Renal cortical epithelial cell (primary cell): ENCODE measurements around the gene NEMF. TPM values are rescaled to one million over a fixed set of nuclear protein-coding genes. Genes with fewer than 3 reads are reported as not detected.
"Not testable (repeated sequence)": the region's sequence is repeated elsewhere in the genome, so short reads cannot be mapped to it uniquely, and the experiment has no call there.

Experiments used
- DNase-seq: peaks from one replicate; pipeline ENCODE4 v3.0.0-alpha.2; 2011; ENCODE audit warnings: low read depth
- total RNA-seq: library from RNA; depleted of rRNA; stranded (reverse); fragments of >200 nt; gene quantifications from 2 replicates; pipeline ENCODE4 v1.2.3, GENCODE V29; 2014

The NEMF gene
- total RNA-seq = 27.8 and 117 TPM in 2 replicates

- DNase-seq = peak; percentile 80
Observed at GRCh38 chr14:49852301-49853157, at the start of gene NEMF. Gene NEMF (minus strand): TSS chr14:49852788. CDS start chr14:49852753, 35 bp downstream.

- DNase-seq = no peak
Observed at GRCh38 chr14:49900973-49901372, 48.4 kb upstream of the NEMF start.

- DNase-seq = no peak
Observed at GRCh38 chr14:49898485-49898884, 45.9 kb upstream of the NEMF start.

GRCh38 chr14:49897965-49898364 lies 45.4 kb upstream of the NEMF start:
- no peak for DNase-seq

GRCh38 chr14:49897414-49897813 lies 44.8 kb upstream of the NEMF start:
- DNase-seq = no peak

GRCh38 chr14:49896966-49897365 lies 44.4 kb upstream of the NEMF start:
- DNase-seq = no peak

- DNase-seq = not testable (repeated sequence)
Observed at GRCh38 chr14:49896272-49896671, 43.7 kb upstream of the NEMF start.

GRCh38 chr14:49895480-49895879 lies 42.9 kb upstream of the NEMF start:
- no peak for DNase-seq

GRCh38 chr14:49894214-49895107 lies 41.9 kb upstream of the NEMF start:
- not testable (repeated sequence) for DNase-seq

- no peak for DNase-seq
Observed at GRCh38 chr14:49893309-49894213, 41.0 kb upstream of the NEMF start.

GRCh38 chr14:49892636-49893308 lies 40.2 kb upstream of the NEMF start, which contains the start of gene ARF6:
Gene ARF6 (plus strand): TSS chr14:49893082. CDS start chr14:49893737, 655 bp downstream.
- DNase-seq = peak; percentile 85

GRCh38 chr14:49892301-49892635 lies 39.7 kb upstream of the NEMF start:
- DNase-seq = peak; percentile 80

- no peak for DNase-seq
Observed at GRCh38 chr14:49888293-49888692, 35.7 kb upstream of the NEMF start.

GRCh38 chr14:49886523-49886922 lies 33.9 kb upstream of the NEMF start:
- DNase-seq = no peak

GRCh38 chr14:49882826-49883694 lies 30.5 kb upstream of the NEMF start:
- no peak for DNase-seq

GRCh38 chr14:49881350-49882001 lies 28.9 kb upstream of the NEMF start:
- no peak for DNase-seq

GRCh38 chr14:49880267-49881064 lies 27.9 kb upstream of the NEMF start:
- DNase-seq = peak; percentile 80

- peak; percentile 71 for DNase-seq
Observed at GRCh38 chr14:49879646-49880204, 27.1 kb upstream of the NEMF start.
